SH-SY5Y (cell line): Measurements from ENCODE around the gene CEP170.

Source experiments
- GATA2 ChIP-seq: IDR thresholded peaks from 2 replicates; pipeline ENCODE4 v1.6.1; 2011; ENCODE audit warnings: mild to moderate bottlenecking, low read depth, low read length
- GATA3 ChIP-seq: IDR thresholded peaks from 2 replicates; pipeline ENCODE4 v1.6.1; 2011; ENCODE audit warnings: low read depth, mild to moderate bottlenecking, low read length, moderate library complexity

- TF ChIP-seq GATA2 (no peak), GATA3 (no peak)
Measured at GRCh38 chr1:243218059-243218458, 37.0 kb downstream of the CEP170 start.
